ENCODE data around the gene VOPP1.

VOPP1 gene

DNA sequence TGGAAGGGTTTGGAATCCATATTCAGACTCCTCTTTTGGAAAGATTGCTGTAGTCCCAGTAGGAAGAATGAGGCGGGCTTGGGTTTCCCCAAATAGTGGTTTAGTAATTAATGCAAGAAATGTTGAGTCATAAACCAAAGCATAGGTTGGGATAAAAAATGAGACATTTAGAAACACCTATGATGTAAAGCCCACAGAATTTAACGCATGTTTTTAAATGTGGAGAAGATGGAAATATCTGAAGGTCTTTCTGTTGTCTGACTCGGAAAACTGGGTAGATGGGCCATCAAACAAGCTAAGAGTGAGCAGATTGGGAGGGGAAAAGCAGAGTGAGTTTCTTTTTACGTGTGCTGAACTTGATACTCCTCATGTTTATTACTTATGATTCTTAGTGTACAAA lies 145.0 kb downstream of the VOPP1 start:
- no peak for DNase-seq

DNA sequence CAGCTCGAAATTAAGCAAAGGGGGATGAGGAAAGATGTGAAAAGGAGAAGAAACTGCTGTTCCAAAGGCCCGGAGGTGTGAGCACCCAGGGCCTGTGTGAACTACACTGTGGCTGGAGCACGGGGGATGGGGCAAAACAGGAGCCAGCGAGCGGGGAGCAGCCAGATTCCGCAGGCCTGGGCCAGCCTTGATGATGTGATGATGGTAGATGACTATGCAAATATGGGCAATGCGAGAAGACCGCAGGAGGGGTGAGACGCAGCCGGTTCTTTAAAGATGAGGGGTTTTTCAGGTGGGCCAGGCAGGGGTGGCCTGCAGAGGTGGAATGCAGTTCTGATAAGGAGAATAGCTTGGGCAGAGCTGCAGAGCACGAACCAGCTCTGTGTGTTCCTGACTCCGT lies 145.6 kb downstream of the VOPP1 start:
- DNase-seq, result no peak

DNA sequence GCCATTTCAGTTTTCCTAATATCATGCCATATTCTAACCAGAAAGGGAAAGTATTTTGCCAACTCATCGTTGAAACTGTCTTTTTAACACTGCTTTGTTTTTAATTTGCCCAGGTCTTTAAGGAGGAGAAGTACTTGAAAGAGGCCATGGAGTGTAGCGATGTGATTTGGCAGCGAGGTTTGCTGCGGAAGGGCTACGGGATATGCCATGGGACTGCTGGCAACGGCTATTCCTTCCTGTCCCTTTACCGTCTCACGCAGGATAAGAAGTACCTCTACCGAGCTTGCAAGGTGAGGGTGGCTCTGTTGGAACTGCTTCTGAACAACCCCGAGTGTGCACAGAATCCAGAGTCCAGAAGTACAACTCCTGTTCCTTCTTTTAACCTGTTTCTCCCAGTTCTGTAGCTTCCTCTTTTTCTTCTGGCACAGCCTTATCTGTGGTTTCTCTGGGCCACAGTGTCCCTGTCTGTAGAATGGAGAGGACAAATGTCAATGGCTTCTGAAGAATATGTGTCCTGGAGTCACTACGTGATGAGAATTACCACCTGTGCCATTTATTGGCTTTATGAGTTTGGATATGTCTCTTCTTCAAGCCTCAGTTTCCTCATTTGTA lies 147.1 kb downstream of the VOPP1 start:
- DNase-seq, result no peak

DNA sequence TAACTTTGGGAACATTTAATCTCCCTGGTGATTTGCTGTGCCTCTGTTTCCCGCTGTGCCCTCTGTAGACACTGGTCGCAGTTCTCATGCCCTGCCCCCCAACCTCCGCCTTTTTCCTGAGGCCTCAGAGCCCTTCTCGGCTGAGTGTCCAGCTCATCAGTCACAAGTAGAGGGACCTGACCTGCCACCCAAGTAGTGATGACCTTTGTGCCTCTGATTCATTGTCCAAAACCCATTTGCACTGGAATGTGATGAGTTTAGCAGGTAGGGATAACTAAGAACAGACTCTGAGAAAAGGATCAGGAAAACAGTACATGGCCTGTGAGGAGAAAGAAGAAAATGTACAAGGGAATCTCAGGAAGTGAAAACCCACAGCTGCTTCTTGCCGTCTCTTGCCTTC lies 148.4 kb downstream of the VOPP1 start:
- DNase-seq, result no peak

- DNase-seq, result no peak
Observed at GRCh38 chr7:55423277-55423711, 149.0 kb downstream of the VOPP1 start.
